Neural cell (in vitro differentiated cells): ENCODE results near the gene TLCD3A.

Source experiments
- EZH2 ChIP-seq: fragments of 200-600, 300-800 bp; shearing (Covaris generic), sonication (generic); IDR thresholded peaks from 2 replicates; pipeline ENCODE4 v1.6.1; 2014; ENCODE audit warnings: antibody characterized with exemption, low read length, borderline replicate concordance, mild to moderate bottlenecking; ENCODE audit not compliant: insufficient read depth, poor library complexity, severe bottlenecking
- TF ChIP-seq, protein P1 (sequence below): fragments of 450-650 bp; IDR thresholded peaks from 2 replicates; pipeline ENCODE4 v1.5.1; 2014; ENCODE audit warnings: antibody characterized with exemption, mild to moderate bottlenecking, moderate library complexity; ENCODE audit not compliant: poor library complexity, severe bottlenecking

DNA sequence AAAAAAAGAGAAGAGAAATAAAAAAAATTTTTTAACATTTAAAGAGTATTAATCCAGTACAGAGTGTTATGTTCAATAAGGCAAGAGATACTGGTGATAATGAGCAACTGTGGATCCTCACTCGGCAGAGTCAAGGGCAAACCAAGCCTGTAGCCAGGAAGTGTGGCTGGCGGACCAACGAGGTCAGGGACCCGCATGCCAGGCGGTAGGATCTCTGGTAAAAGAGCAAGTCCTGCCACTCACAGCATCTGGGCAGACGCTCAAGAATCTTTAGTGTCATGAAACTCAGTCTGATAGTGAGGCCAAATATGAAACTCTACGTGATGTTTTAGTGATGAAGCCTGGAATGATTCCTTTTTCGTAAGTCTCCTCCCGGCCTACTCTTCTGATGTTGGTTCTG is 28.0 kb downstream of the TLCD3A start:
- TF ChIP-seq, protein P1, sequence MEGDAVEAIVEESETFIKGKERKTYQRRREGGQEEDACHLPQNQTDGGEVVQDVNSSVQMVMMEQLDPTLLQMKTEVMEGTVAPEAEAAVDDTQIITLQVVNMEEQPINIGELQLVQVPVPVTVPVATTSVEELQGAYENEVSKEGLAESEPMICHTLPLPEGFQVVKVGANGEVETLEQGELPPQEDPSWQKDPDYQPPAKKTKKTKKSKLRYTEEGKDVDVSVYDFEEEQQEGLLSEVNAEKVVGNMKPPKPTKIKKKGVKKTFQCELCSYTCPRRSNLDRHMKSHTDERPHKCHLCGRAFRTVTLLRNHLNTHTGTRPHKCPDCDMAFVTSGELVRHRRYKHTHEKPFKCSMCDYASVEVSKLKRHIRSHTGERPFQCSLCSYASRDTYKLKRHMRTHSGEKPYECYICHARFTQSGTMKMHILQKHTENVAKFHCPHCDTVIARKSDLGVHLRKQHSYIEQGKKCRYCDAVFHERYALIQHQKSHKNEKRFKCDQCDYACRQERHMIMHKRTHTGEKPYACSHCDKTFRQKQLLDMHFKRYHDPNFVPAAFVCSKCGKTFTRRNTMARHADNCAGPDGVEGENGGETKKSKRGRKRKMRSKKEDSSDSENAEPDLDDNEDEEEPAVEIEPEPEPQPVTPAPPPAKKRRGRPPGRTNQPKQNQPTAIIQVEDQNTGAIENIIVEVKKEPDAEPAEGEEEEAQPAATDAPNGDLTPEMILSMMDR, result no peak
- TF ChIP-seq EZH2, result no peak
